ENCODE data around the gene OR4D11.

GRCh38 chr11:59528711-59529110 lies 25.3 kb downstream of the OR4D11 start:
- TF ChIP-seq CTCF (IDR thresholded peaks at IDR 0.05) (no peak), POLR2A (IDR thresholded peaks at IDR 0.05) (no peak)

All from lower leg skin (tissue), 3 donors.